ENCODE results near the gene SV2A.

The SV2A gene

GRCh38 chr1:149925345-149925744 lies 7.7 kb upstream of the SV2A start:
- ChIA-PET CTCF (no interaction called here), POLR2A (interaction anchor here (1.2 kb wide), 1 partner anchor 11 kb away, joined by 7 read pairs; the partner anchor contains the start of gene MTMR11)
- Histone ChIP-seq H3K4me1 (ENCODE audit: control insufficient read depth, insufficient read depth, low read length) (0 out of 2 replicates have a peak, but pooled peaks cover 2% of the 10 kb centered on the region), H3K27ac (ENCODE audit: extremely low read depth, low read depth, low read length) (no peak overlapping the region), H3K9me3 (ENCODE audit: control insufficient read depth, insufficient read depth, low read depth, low read length) (no peaks in the 10 kb centered on the region), H3K36me3 (ENCODE audit: control insufficient read depth in 2 of 2, insufficient read depth in 1 of 2, low read length in 2 of 2) (peaks cover 42 to 68% of the 10 kb centered on the region in 2 experiments), H3K4me3 (ENCODE audit: low read depth, low read length) (no peak overlapping the region)
- TF ChIP-seq ZNF214 (tag by site-specific recombination; IDR thresholded peaks at IDR 0.05; ENCODE audit: borderline replicate concordance) (no peak), MZF1 (tag by site-specific recombination; IDR thresholded peaks at IDR 0.05; ENCODE audit: borderline replicate concordance) (no peak), ZNF366 (tag by site-specific recombination; conservative IDR thresholded peaks at IDR 0.05) (no peak), ZNF354C (tag by site-specific recombination; IDR thresholded peaks at IDR 0.05; ENCODE audit: borderline replicate concordance, low read depth) (no peak), BCL6B (tag by site-specific recombination; IDR thresholded peaks at IDR 0.05) (no peak), ZBTB20 (tag by site-specific recombination; IDR thresholded peaks at IDR 0.05) (no peak), KLF16 (tag by site-specific recombination; IDR thresholded peaks at IDR 0.05) (no peak), ZNF629 (tag by site-specific recombination; IDR thresholded peaks at IDR 0.05) (no peak), ZBTB6 (tag by site-specific recombination; IDR thresholded peaks at IDR 0.05) (no peak), ZNF426 (tag by site-specific recombination; IDR thresholded peaks at IDR 0.05) (no peak), ZNF157 (tag by site-specific recombination; IDR thresholded peaks at IDR 0.05) (no peak), FEZF1 (tag by site-specific recombination; IDR thresholded peaks at IDR 0.05) (no peak), ZNF398 (tag by site-specific recombination; IDR thresholded peaks at IDR 0.05) (no peak), ZNF707 (tag by site-specific recombination; IDR thresholded peaks at IDR 0.05) (no peak), ZNF510 (tag by site-specific recombination; IDR thresholded peaks at IDR 0.05; ENCODE audit: insufficient replicate concordance) (no peak), ZNF26 (tag by site-specific recombination; IDR thresholded peaks at IDR 0.05) (no peak), ZSCAN18 (tag by site-specific recombination; IDR thresholded peaks at IDR 0.05) (no peak), ZNF324 (tag by site-specific recombination; IDR thresholded peaks at IDR 0.05) (no peak), HOXC10 (CRISPR knock-in tag; IDR thresholded peaks at IDR 0.05) (no peak), ZNF416 (tag by site-specific recombination; IDR thresholded peaks at IDR 0.05) (no peak)
